Tibial artery (tissue), 4 donors: Measurements from ENCODE around the gene EMX1.

Source experiments
- DNase-seq, 2 donors: peaks; one replicate each; pipeline ENCODE4 v3.0.0-alpha.2; 2019
- H3K27ac ChIP-seq, 2 donors: fragments of 200-600 bp; sonication (generic) in 1 of 2; 1 replicate in 1 of 2; 2 replicates in 1 of 2; pipeline ENCODE4 v1.5.1; 2018 to 2019; ENCODE audit warnings: mild to moderate bottlenecking in 1 of 2
- H3K27me3 ChIP-seq, 2 donors: fragments of 200-600 bp; sonication (generic) in 1 of 2; one replicate each; pipeline versions ENCODE4 v1.5.1 to v1.6.0; 2016 to 2019
- H3K36me3 ChIP-seq, 3 donors: fragments of 200-600 bp; sonication (generic) in 2 of 3; one replicate each; pipeline ENCODE4 v1.5.1; 2016 to 2019; ENCODE audit warnings: mild to moderate bottlenecking in 2 of 3
- H3K4me1 ChIP-seq, 4 donors: fragments of 200-600 bp; sonication (generic) in 2 of 4; 1 replicate in 3 of 4; 2 replicates in 1 of 4; pipeline ENCODE4 v1.5.1; 2016 to 2019
- H3K4me3 ChIP-seq, 2 donors: fragments of 200-600 bp; sonication (generic) in 1 of 2; 1 replicate in 1 of 2; 2 replicates in 1 of 2; pipeline ENCODE4 v1.5.1; 2018 to 2019; ENCODE audit warnings: mild to moderate bottlenecking in 2 of 2
- H3K9me3 ChIP-seq, 3 donors: fragments of 200-600 bp; sonication (generic) in 1 of 3; one replicate each; pipeline ENCODE4 v1.5.1; 2016 to 2019
- CTCF ChIP-seq, 2 experiments: fragments of 200-600 bp in 1 of 2; fragments of 450-650 bp in 1 of 2; IDR thresholded peaks; one replicate each; pipeline ENCODE4 v1.5.1; 2017 to 2019; ENCODE audit warnings: antibody characterized with exemption in 2 of 2, mild to moderate bottlenecking in 1 of 2, moderate library complexity in 1 of 2
- intact Hi-C: fragments of 100-400 bp; cut with DNase I; formaldehyde crosslinking; loops from one replicate; pipeline ENCODE4 v1.15.0; 2023; ENCODE audit warnings: low total_unique reads

EMX1 gene

GRCh38 chr2:72934683-72935610 is 17.6 kb downstream of the EMX1 start:
- no peaks in the 10 kb centered on the region for H3K36me3 ChIP-seq
- DNase-seq: no peak
- TF ChIP-seq CTCF (IDR thresholded peaks at IDR 0.05): no peak
- peaks cover 0 to 7% (median 0%) of the 10 kb centered on the region in 4 donors for H3K4me1 ChIP-seq
- peaks cover 0 to 27% of the 10 kb centered on the region in 2 donors for H3K27me3 ChIP-seq
- no peaks in the 10 kb centered on the region for H3K9me3 ChIP-seq
- no peak overlapping the region for H3K27ac ChIP-seq
- intact Hi-C loops: no loop called here
- H3K4me3 ChIP-seq: no peak overlapping the region

- no peak for TF ChIP-seq CTCF (IDR thresholded peaks at IDR 0.05)
- Histone ChIP-seq H3K27me3 (peaks cover 0 to 27% of the 10 kb centered on the region in 2 donors), H3K4me3 (no peak overlapping the region), H3K4me1 (peaks cover 0 to 7% (median 0%) of the 10 kb centered on the region in 4 donors), H3K9me3 (no peaks in the 10 kb centered on the region), H3K36me3 (no peaks in the 10 kb centered on the region), H3K27ac (no peak overlapping the region)
- DNase-seq: no peak
- intact Hi-C loops: no loop called here
Observed at GRCh38 chr2:72935611-72935957, 18.3 kb downstream of the EMX1 start.

- Histone ChIP-seq H3K9me3 (no peaks in the 10 kb centered on the region), H3K27me3 (peaks cover 0 to 26% of the 10 kb centered on the region in 2 donors), H3K4me3 (no peak overlapping the region), H3K4me1 (peaks cover 0 to 7% (median 0%) of the 10 kb centered on the region in 4 donors), H3K27ac (no peak overlapping the region), H3K36me3 (no peaks in the 10 kb centered on the region)
- intact Hi-C loops: no loop called here
- TF ChIP-seq CTCF (IDR thresholded peaks at IDR 0.05): no peak
- DNase-seq: no peak
Observed at GRCh38 chr2:72936660-72937355, 19.5 kb downstream of the EMX1 start.

GRCh38 chr2:72937356-72937669 is 20.0 kb downstream of the EMX1 start:
- Histone ChIP-seq H3K4me1 (peaks cover 0 to 7% (median 0%) of the 10 kb centered on the region in 4 donors), H3K27ac (no peak overlapping the region), H3K4me3 (no peak overlapping the region), H3K27me3 (peaks cover 0 to 23% of the 10 kb centered on the region in 2 donors), H3K36me3 (peaks cover 0 to under 1% (median 0%) of the 10 kb centered on the region in 3 donors), H3K9me3 (no peaks in the 10 kb centered on the region)
- TF ChIP-seq CTCF (IDR thresholded peaks at IDR 0.05): no peak
- intact Hi-C loops: no loop called here
- DNase-seq: no peak

GRCh38 chr2:72938455-72938854 is 21.1 kb downstream of the EMX1 start:
- peaks cover 0 to 12% (median 0%) of the 10 kb centered on the region in 3 donors for H3K36me3 ChIP-seq
- H3K27ac ChIP-seq: no peak overlapping the region
- intact Hi-C loops: no loop called here
- no peak overlapping the region for H3K4me3 ChIP-seq
- H3K27me3 ChIP-seq: peaks cover 0 to 23% of the 10 kb centered on the region in 2 donors
- H3K9me3 ChIP-seq: no peaks in the 10 kb centered on the region
- no peak for DNase-seq
- no peak for TF ChIP-seq CTCF (IDR thresholded peaks at IDR 0.05)
- H3K4me1 ChIP-seq: peaks cover 0 to 7% (median 0%) of the 10 kb centered on the region in 4 donors
